SU-DHL-6 (cell line): ENCODE data around the gene HK3.

ENCODE experiments used
- H2AFZ ChIP-seq: fragments of 200-600 bp; sonication (generic); 2 replicates; pipeline ENCODE4 v1.6.1; 2014; ENCODE audit warnings: low read depth, mild to moderate bottlenecking, moderate library complexity, mixed read lengths, antibody characterized with exemption, low read length; ENCODE audit not compliant: severe bottlenecking
- H3F3A ChIP-seq: fragments of 200-600 bp; shearing (Covaris generic); 2 replicates; pipeline ENCODE4 v1.6.0; 2016; ENCODE audit warnings: antibody characterized with exemption, mild to moderate bottlenecking; ENCODE audit not compliant: insufficient read depth
- H3K27ac ChIP-seq: fragments of 200-600 bp; sonication (generic); 2 replicates; pipeline ENCODE4 v1.5.1; 2016; ENCODE audit warnings: low read depth, mild to moderate bottlenecking, low read length, moderate library complexity, mixed read lengths
- H3K27me3 ChIP-seq: fragments of 200-600 bp; sonication (generic), shearing (Covaris generic); 2 replicates; pipeline ENCODE4 v1.6.0; 2014; ENCODE audit warnings: mild to moderate bottlenecking, low read length
- H3K36me3 ChIP-seq: fragments of 200-600 bp; sonication (generic); 2 replicates; pipeline ENCODE4 v1.6.1; 2014; ENCODE audit warnings: mild to moderate bottlenecking, low read length, mixed read lengths
- H3K4me2 ChIP-seq: fragments of 300-600, 200-600 bp; shearing (Covaris generic), sonication (generic); 2 replicates; pipeline ENCODE4 v1.6.0; 2014; ENCODE audit warnings: low read length, low read depth, mild to moderate bottlenecking; ENCODE audit not compliant: poor library complexity, severe bottlenecking
- H3K4me3 ChIP-seq: fragments of 200-600 bp; sonication (generic); 2 replicates; pipeline ENCODE4 v1.5.1; 2014; ENCODE audit warnings: antibody characterized with exemption, low read length, mild to moderate bottlenecking, mixed read lengths; ENCODE audit not compliant: insufficient read depth, poor library complexity, severe bottlenecking
- H3K79me2 ChIP-seq: fragments of 200-600 bp; sonication (generic); 2 replicates; pipeline ENCODE4 v1.6.1; 2014; ENCODE audit warnings: mild to moderate bottlenecking, low read length, moderate library complexity; ENCODE audit not compliant: insufficient read depth
- H3K9ac ChIP-seq: fragments of 200-600 bp; sonication (generic); 2 replicates; pipeline ENCODE4 v1.7.0; 2014; ENCODE audit warnings: mild to moderate bottlenecking, low read length
- H3K9me2 ChIP-seq: fragments of 200-600 bp; sonication (generic); replicated peaks from 2 replicates; pipeline ENCODE4 v1.6.1; 2014; ENCODE audit warnings: low read length; ENCODE audit not compliant: insufficient read depth
- H3K9me3 ChIP-seq: fragments of 200-600 bp; sonication (generic); 2 replicates; pipeline ENCODE4 v1.6.1; 2014; ENCODE audit warnings: low read length, mixed read lengths; ENCODE audit not compliant: insufficient read depth
- H4K20me1 ChIP-seq: fragments of 200-600 bp; sonication (generic); 2 replicates; pipeline ENCODE4 v1.6.1; 2014; ENCODE audit warnings: low read depth, mild to moderate bottlenecking, antibody characterized with exemption, low read length, moderate library complexity, mixed read lengths
- EZH2phosphoT487 ChIP-seq: fragments of 200-600 bp; sonication (generic), shearing (Covaris generic); conservative IDR thresholded peaks from 2 replicates; pipeline ENCODE4 v1.6.1; 2018; ENCODE audit warnings: mild to moderate bottlenecking, antibody characterized with exemption, low read length, moderate library complexity, mixed read lengths
- TF ChIP-seq, protein P1 (sequence below): fragments of 200-600 bp; sonication (generic); IDR thresholded peaks from one replicate; pipeline ENCODE4 v1.5.1; 2017; ENCODE audit warnings: antibody characterized with exemption, mild to moderate bottlenecking, low read length, moderate library complexity; ENCODE audit not compliant: insufficient read depth, poor library complexity, severe bottlenecking

Gene HK3

DNA sequence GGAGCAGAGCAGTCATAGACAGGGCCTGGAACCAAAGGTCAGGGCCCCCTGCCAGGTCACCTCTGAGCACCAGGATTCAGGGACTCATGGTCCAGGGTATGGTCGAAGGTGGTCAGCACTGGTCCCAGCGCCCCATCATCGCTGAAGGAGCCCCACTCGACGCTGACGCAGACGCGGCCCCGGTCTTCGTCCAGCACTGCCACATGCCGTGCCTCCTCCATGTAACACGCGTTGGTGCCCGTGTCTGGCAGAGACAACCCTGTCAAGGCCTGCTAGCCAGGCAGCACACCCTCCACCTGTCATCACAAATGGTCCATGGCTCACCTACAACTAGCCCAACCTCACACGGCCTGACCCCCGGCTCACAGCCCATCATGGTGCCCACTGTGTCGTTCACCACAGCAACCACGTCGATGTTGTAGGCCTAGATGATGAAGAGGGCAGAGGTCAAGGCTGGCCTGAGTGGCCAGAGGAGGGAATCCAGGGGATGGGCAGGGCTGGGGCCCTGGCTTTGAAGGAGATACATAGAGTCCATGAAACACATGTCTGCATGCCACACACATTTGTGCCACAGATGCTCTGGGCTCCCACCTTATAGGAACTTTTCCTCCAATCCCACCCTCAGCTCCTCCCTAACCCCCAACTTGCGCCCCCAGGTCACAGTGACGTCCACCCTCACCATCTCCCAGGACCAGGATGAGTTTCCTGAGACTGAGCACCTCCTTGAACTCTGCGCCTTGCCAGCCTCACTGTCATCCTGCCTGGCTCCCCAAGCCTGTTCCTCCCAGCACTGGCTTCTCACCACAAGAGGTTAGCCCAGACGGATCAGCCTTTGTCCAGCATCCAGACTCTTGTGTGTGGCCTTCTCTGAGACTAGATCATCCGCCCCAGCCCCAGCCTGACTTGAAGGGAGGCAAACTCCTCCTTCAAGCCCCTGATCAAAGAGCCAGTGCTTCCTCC, 9.5 kb downstream of the HK3 start:
- Histone ChIP-seq H3F3A (no peaks in the 10 kb centered on the region), H3K4me3 (no peak overlapping the region), H4K20me1 (no peaks in the 10 kb centered on the region), H3K27me3 (no peaks in the 10 kb centered on the region), H3K4me2 (no peak overlapping the region), H3K9me2 (no peaks in the 10 kb centered on the region), H3K27ac (no peak overlapping the region), H3K36me3 (no peaks in the 10 kb centered on the region), H2AFZ (no peak overlapping the region), H3K79me2 (no peaks in the 10 kb centered on the region), H3K9ac (no peak overlapping the region), H3K9me3 (no peaks in the 10 kb centered on the region)
- TF ChIP-seq, protein P1, sequence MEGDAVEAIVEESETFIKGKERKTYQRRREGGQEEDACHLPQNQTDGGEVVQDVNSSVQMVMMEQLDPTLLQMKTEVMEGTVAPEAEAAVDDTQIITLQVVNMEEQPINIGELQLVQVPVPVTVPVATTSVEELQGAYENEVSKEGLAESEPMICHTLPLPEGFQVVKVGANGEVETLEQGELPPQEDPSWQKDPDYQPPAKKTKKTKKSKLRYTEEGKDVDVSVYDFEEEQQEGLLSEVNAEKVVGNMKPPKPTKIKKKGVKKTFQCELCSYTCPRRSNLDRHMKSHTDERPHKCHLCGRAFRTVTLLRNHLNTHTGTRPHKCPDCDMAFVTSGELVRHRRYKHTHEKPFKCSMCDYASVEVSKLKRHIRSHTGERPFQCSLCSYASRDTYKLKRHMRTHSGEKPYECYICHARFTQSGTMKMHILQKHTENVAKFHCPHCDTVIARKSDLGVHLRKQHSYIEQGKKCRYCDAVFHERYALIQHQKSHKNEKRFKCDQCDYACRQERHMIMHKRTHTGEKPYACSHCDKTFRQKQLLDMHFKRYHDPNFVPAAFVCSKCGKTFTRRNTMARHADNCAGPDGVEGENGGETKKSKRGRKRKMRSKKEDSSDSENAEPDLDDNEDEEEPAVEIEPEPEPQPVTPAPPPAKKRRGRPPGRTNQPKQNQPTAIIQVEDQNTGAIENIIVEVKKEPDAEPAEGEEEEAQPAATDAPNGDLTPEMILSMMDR, result no peak
- no peak for TF ChIP-seq EZH2phosphoT487

DNA sequence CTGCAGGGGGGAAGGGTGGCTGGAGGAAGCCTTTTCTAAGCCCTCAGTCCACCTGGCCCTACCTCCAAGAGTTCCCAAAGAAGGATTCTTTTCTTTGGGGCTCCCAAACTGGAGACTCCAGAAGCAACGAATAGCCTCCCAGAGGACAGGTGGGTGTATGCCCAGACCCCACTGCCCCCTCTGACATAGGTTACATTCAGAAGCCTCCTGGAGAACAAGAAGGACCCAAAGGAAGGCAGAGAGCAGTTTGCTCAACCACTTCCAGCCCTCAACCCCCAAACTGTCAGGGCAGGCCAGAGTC, 10.3 kb downstream of the HK3 start:
- no peak overlapping the region for H3K27ac ChIP-seq
- no peaks in the 10 kb centered on the region for H3K79me2 ChIP-seq
- H3K9me3 ChIP-seq, result no peaks in the 10 kb centered on the region
- H3K4me2 ChIP-seq, result no peak overlapping the region
- TF ChIP-seq EZH2phosphoT487, result no peak
- TF ChIP-seq, protein P1, result no peak
- no peaks in the 10 kb centered on the region for H3F3A ChIP-seq
- H2AFZ ChIP-seq, result no peak overlapping the region
- no peaks in the 10 kb centered on the region for H3K27me3 ChIP-seq
- no peak overlapping the region for H3K4me3 ChIP-seq
- no peak overlapping the region for H3K9ac ChIP-seq
- H4K20me1 ChIP-seq, result no peaks in the 10 kb centered on the region
- H3K9me2 ChIP-seq, result no peaks in the 10 kb centered on the region
- no peaks in the 10 kb centered on the region for H3K36me3 ChIP-seq

DNA sequence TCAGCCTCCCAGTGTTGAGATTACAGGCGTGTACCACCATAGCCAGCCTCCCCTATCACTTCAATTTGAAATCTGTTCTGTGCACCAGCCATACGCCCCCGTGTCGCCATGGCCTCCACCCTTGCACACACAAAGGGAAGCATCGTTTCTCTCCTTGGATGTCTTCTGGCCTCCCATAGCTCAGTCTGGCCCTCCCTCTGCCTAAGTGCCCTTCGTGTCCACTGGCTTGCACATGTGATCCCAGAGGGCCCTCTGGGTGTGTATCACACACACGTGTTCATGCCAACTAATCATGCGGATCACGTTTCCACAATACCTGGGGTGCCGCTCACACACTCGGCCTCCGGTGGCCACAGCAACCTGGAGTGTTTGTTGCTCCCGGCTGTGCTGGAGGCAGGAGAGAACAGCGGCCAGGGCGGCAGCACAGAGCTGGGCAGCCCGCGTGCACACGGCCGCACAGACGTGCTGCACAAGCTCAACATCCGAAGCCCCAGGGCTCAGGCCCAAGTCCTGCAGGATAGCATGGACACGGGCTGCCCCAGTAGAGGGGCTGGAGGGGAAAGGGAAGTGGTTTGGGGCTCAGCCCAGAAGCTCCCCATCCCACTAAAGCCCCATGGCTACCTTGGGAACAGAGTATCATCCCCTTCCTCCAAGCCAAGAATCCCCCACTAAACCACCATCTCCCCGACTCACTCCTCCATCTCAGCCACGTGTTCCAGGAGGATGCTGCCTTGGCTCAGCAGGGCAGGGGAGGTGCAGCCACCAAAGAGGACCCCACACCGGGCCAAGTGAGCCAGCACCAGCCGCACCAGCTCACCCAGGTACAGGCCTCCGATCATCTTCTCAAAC, 10.9 kb downstream of the HK3 start:
- H3K9me2 ChIP-seq, result no peaks in the 10 kb centered on the region
- TF ChIP-seq, protein P1, result no peak
- no peak for TF ChIP-seq EZH2phosphoT487
- no peaks in the 10 kb centered on the region for H3K27me3 ChIP-seq
- no peaks in the 10 kb centered on the region for H3K79me2 ChIP-seq
- no peak overlapping the region for H2AFZ ChIP-seq
- H4K20me1 ChIP-seq, result no peaks in the 10 kb centered on the region
- H3F3A ChIP-seq, result no peaks in the 10 kb centered on the region
- no peak overlapping the region for H3K4me3 ChIP-seq
- H3K4me2 ChIP-seq, result no peak overlapping the region
- no peak overlapping the region for H3K27ac ChIP-seq
- H3K9me3 ChIP-seq, result no peaks in the 10 kb centered on the region
- H3K36me3 ChIP-seq, result no peaks in the 10 kb centered on the region
- H3K9ac ChIP-seq, result no peak overlapping the region
